HepG2 (cell line): Measurements from ENCODE around the gene AFF2. TPM values are rescaled to one million over a fixed set of nuclear protein-coding genes. Genes with fewer than 3 reads are reported as not detected.
A peak's percentile ranks its signal among the peaks of the same experiment; 100 is the strongest.

Experiments used
- ATAC-seq: fragments of 200-7000 bp; cut with Tn5 transposase; 3 replicates; pipeline ENCODE4 v1.9.1; 2020; ENCODE audit warnings: mild to moderate bottlenecking, moderate library complexity
- BruUV-seq: library from RNA; stranded (reverse); fragments of 400-500 nt; replicated peaks from 2 replicates; lab custom pipeline; 2021; lab: Mats Ljungman, UMichigan
- CTCF ChIA-PET: fragments of 300-600 bp; formaldehyde crosslinking; extraction: SDS; loops from one replicate; lab custom pipeline; 2021; ENCODE audit warnings: low total read pairs, inconsistent platforms, low intra/inter-chr PET ratio; lab: Yijun Ruan, JAX
- POLR2A ChIA-PET: fragments of 350-600 bp; sonication (Branson Sonifier 250); formaldehyde crosslinking; loops from one replicate; lab custom pipeline; 2020; ENCODE audit warnings: antibody characterized with exemption, inconsistent platforms; lab: Yijun Ruan, JAX
- DNase-seq: peaks from one replicate; pipeline ENCODE4 v3.0.0-alpha.2; 2015; ENCODE audit warnings: low spot score
- FAIRE-seq: peaks from 3 replicates; lab custom pipeline; 2011; peaks lifted over from hg19 to GRCh38; lab: Jason Lieb, UNC
- H2AFZ ChIP-seq: one replicate; pipeline ENCODE4 v1.6.1; 2011; ENCODE audit warnings: low read length, inconsistent platforms
- H3K27ac ChIP-seq: fragments of 300-600 bp; 3 replicates; pipeline ENCODE4 v1.8.0; 2011; ENCODE audit warnings: mixed run types, mild to moderate bottlenecking, mixed read lengths, low read length, inconsistent platforms; ENCODE audit not compliant: insufficient read depth; ENCODE audit errors: extremely low read length
- H3K27me3 ChIP-seq, 2 experiments: fragments of 200-600 bp in 1 of 2; 2 replicates in 1 of 2; 3 replicates in 1 of 2; pipeline versions ENCODE4 v1.6.0 to v1.8.0; 2011; ENCODE audit warnings: low read length in 2 of 2, mild to moderate bottlenecking in 2 of 2, moderate library complexity in 2 of 2, inconsistent platforms in 1 of 2; ENCODE audit not compliant: insufficient read depth in 2 of 2, control insufficient read depth in 1 of 2
- H3K36me3 ChIP-seq, 2 experiments: fragments of 200-600 bp in 1 of 2; replicated peaks in 1 of 2; 2 replicates in 1 of 2; 3 replicates in 1 of 2; pipeline versions ENCODE4 v1.5.1 to v1.8.0; 2011; ENCODE audit warnings: low read length in 2 of 2, inconsistent platforms in 1 of 2; ENCODE audit not compliant: insufficient read depth in 2 of 2, control insufficient read depth in 1 of 2
- H3K4me1 ChIP-seq: 2 replicates; pipeline ENCODE4 v1.5.1; 2012; ENCODE audit warnings: low read length, inconsistent platforms; ENCODE audit not compliant: insufficient read depth
- H3K4me2 ChIP-seq: 2 replicates; pipeline ENCODE4 v1.6.0; 2011; ENCODE audit warnings: low read depth, low read length, inconsistent platforms
- H3K4me3 ChIP-seq, 3 experiments: fragments of 200-600 bp in 1 of 3; sonication (generic), shearing (Covaris generic) in 1 of 3; replicated peaks in 1 of 3; 2 replicates each; pipeline ENCODE4 v1.5.1; 2011 to 2016; ENCODE audit warnings: low read length in 3 of 3, inconsistent platforms in 2 of 3, low read depth in 2 of 3, mild to moderate bottlenecking in 2 of 3, control low read depth in 1 of 3, mixed read lengths in 1 of 3; ENCODE audit not compliant: insufficient read depth in 1 of 3
- H3K79me2 ChIP-seq: one replicate; pipeline ENCODE4 v1.6.1; 2011; ENCODE audit warnings: low read length, inconsistent platforms; ENCODE audit not compliant: insufficient read depth
- H3K9ac ChIP-seq: 2 replicates; pipeline ENCODE4 v1.6.0; 2011; ENCODE audit warnings: mild to moderate bottlenecking, low read depth, low read length, inconsistent platforms; ENCODE audit not compliant: insufficient read depth
- H3K9me3 ChIP-seq: 2 replicates; pipeline ENCODE4 v1.5.1; 2012; ENCODE audit warnings: mild to moderate bottlenecking, low read length
- H4K20me1 ChIP-seq: 2 replicates; pipeline ENCODE4 v1.6.0; 2011; ENCODE audit warnings: inconsistent platforms, mild to moderate bottlenecking, low read length, moderate library complexity; ENCODE audit not compliant: insufficient read depth
- ARNT ChIP-seq: fragments of 450-650 bp; IDR thresholded peaks from 2 replicates; pipeline ENCODE4 v1.6.1; 2017
- FOSL2 ChIP-seq: sonication (generic); formaldehyde crosslinking; IDR thresholded peaks from 2 replicates; pipeline ENCODE4 v1.4.0; 2020; ENCODE audit warnings: missing genetic modification reagents
- FOXC1 ChIP-seq: sonication (generic); formaldehyde crosslinking; IDR thresholded peaks from 2 replicates; pipeline ENCODE4 v1.8.0; 2022; ENCODE audit warnings: mild to moderate bottlenecking, missing genetic modification reagents, borderline replicate concordance
- FOXK1 ChIP-seq: sonication (generic); formaldehyde crosslinking; IDR thresholded peaks from 2 replicates; pipeline ENCODE4 v1.4.0; 2020; ENCODE audit warnings: low read depth, missing genetic modification reagents, borderline replicate concordance
- GFI1 ChIP-seq: sonication (generic); formaldehyde crosslinking; IDR thresholded peaks from 2 replicates; pipeline ENCODE4 v1.5.0; 2020; ENCODE audit warnings: missing genetic modification reagents, mild to moderate bottlenecking, borderline replicate concordance
- HNF4A ChIP-seq: sonication (generic); formaldehyde crosslinking; IDR thresholded peaks from 2 replicates; pipeline ENCODE4 v1.4.0; 2020; ENCODE audit warnings: missing genetic modification reagents
- KAT7 ChIP-seq: IDR thresholded peaks from 2 replicates; pipeline ENCODE4 v1.6.1; 2018; ENCODE audit warnings: borderline replicate concordance, missing compliant biosample characterization
- MAFF ChIP-seq: IDR thresholded peaks from 2 replicates; pipeline ENCODE4 v1.6.1; 2011; ENCODE audit warnings: low read depth, low read length, improper control_type of control experiment
- MAFK ChIP-seq, 2 experiments: IDR thresholded peaks in 1 of 2; conservative IDR thresholded peaks in 1 of 2; 2 replicates each; pipeline ENCODE4 v1.6.1; 2011; ENCODE audit warnings: improper control_type of control experiment in 2 of 2, low read length in 2 of 2
- RFX5 ChIP-seq: IDR thresholded peaks from 2 replicates; pipeline ENCODE4 v1.6.1; 2011; ENCODE audit warnings: low read depth, low read length, improper control_type of control experiment
- SMC3 ChIP-seq: IDR thresholded peaks from 2 replicates; pipeline ENCODE4 v1.6.1; 2011; ENCODE audit warnings: low read length, improper control_type of control experiment
- TAF1 ChIP-seq: sonication (generic); formaldehyde crosslinking; IDR thresholded peaks from 2 replicates; pipeline ENCODE4 v1.4.0; 2020; ENCODE audit warnings: missing genetic modification reagents
- TFDP2 ChIP-seq: sonication (generic); formaldehyde crosslinking; IDR thresholded peaks from 2 replicates; pipeline ENCODE4 v1.4.0; 2020; ENCODE audit warnings: missing genetic modification reagents
- ZFP1 ChIP-seq: IDR thresholded peaks from 2 replicates; pipeline ENCODE4 v1.6.1; 2016
- ZMYM2 ChIP-seq: sonication (generic); formaldehyde crosslinking; IDR thresholded peaks from 2 replicates; pipeline ENCODE4 v1.8.0; 2022; ENCODE audit warnings: mild to moderate bottlenecking, missing genetic modification reagents
- ZNF24 ChIP-seq: fragments of 450-650 bp; IDR thresholded peaks from 2 replicates; pipeline ENCODE4 v1.6.1; 2017; ENCODE audit warnings: antibody characterized with exemption, mild to moderate bottlenecking
- in situ Hi-C: cut with HindIII; loops from 2 replicates; pipeline ENCODE4 v1.10.0; 2017; ENCODE audit warnings: low pct_unique_long_range_greater_than_20kb; ENCODE audit not compliant: extremely low pct_ligation_motif_present
- intact Hi-C: fragments of 100-400 bp; cut with micrococcal nuclease; formaldehyde crosslinking; loops from one replicate; pipeline ENCODE4 v1.10.0; 2022; ENCODE audit not compliant: unreplicated experiment
- polyA plus RNA-seq, 8 experiments: library from polyadenylated mRNA; depleted of rRNA in 3 of 8; stranded (reverse) in 7 of 8; unstranded in 1 of 8; fragments of >200 nt; fragmentation: Illumina TruSeq in 4 of 8; extraction: Trizol in 4 of 8; gene quantifications; 2 replicates each; pipeline versions ENCODE4 v1.2.1 to v1.2.3, GENCODE V29; 2011 to 2016; ENCODE audit warnings: low read depth in 4 of 8, missing spikeins in 1 of 8, mixed read lengths in 1 of 8; ENCODE audit not compliant: insufficient read depth in 1 of 8
- total RNA-seq, 5 experiments: library from RNA; depleted of rRNA; stranded (reverse); fragments of >200 nt; fragmentation: Illumina TruSeq; extraction: Trizol; gene quantifications; 2 replicates each; pipeline ENCODE4 v1.2.3, GENCODE V29; 2016; ENCODE audit warnings: low read depth in 1 of 5
- TF ChIP-seq, protein P1 (sequence below): sonication (generic); formaldehyde crosslinking; IDR thresholded peaks from 2 replicates; pipeline ENCODE4 v1.5.0; 2020; ENCODE audit warnings: missing genetic modification reagents
- TF ChIP-seq, protein P2 (sequence below): IDR thresholded peaks from 2 replicates; pipeline ENCODE4 v1.6.1; 2016

The AFF2 gene
- total and polyA plus RNA-seq, 2 of the 13 experiments (the other 11 are each of a cell fraction or from before 2014, with no cell fraction given): not detected

- H3K27me3 ChIP-seq: no peaks in the 10 kb centered on the region
- H3K4me3 ChIP-seq: no peak overlapping the region
- BruUV-seq: no TSS peak
- ATAC-seq (no peak), DNase-seq (no peak), FAIRE-seq (no peak)
- no peaks in the 10 kb centered on the region for H3K79me2 ChIP-seq
- in situ Hi-C loops: no loop called here
- no peak overlapping the region for H3K27ac ChIP-seq
- H3K9me3 ChIP-seq: no peaks in the 10 kb centered on the region; the same call in 1 of the 2 replicates
- no peak overlapping the region for H3K9ac ChIP-seq
- no peaks in the 10 kb centered on the region for H3K4me1 ChIP-seq
- no peaks in the 10 kb centered on the region for H4K20me1 ChIP-seq
- CTCF ChIA-PET: no interaction called here
- TF ChIP-seq GFI1 (CRISPR knock-in tag) (no peak), TAF1 (CRISPR knock-in tag) (no peak), KAT7 (no peak), FOSL2 (CRISPR knock-in tag) (no peak), MAFF (peak; percentile 51; the same call in 1 of the 2 replicates), SMC3 (no peak), FOXK1 (CRISPR knock-in tag) (no peak), ARNT (no peak), ZNF24 (no peak), RFX5 (no peak), TFDP2 (CRISPR knock-in tag) (no peak), ZMYM2 (no peak), FOXC1 (CRISPR knock-in tag) (no peak), MAFK (conservative IDR thresholded peaks at IDR 0.05 in 1 of 2, IDR thresholded peaks at IDR 0.05 in 1 of 2; ENCODE audit: low read length in 2 of 2) (peak; percentile 35 to 73; a peak in 2 of 4 replicates), HNF4A (CRISPR knock-in tag) (no peak), ZFP1 (CRISPR knock-in tag) (no peak)
- TF ChIP-seq, protein P1, sequence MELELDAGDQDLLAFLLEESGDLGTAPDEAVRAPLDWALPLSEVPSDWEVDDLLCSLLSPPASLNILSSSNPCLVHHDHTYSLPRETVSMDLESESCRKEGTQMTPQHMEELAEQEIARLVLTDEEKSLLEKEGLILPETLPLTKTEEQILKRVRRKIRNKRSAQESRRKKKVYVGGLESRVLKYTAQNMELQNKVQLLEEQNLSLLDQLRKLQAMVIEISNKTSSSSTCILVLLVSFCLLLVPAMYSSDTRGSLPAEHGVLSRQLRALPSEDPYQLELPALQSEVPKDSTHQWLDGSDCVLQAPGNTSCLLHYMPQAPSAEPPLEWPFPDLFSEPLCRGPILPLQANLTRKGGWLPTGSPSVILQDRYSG (CRISPR knock-in tag): no peak
- TF ChIP-seq, protein P2, sequence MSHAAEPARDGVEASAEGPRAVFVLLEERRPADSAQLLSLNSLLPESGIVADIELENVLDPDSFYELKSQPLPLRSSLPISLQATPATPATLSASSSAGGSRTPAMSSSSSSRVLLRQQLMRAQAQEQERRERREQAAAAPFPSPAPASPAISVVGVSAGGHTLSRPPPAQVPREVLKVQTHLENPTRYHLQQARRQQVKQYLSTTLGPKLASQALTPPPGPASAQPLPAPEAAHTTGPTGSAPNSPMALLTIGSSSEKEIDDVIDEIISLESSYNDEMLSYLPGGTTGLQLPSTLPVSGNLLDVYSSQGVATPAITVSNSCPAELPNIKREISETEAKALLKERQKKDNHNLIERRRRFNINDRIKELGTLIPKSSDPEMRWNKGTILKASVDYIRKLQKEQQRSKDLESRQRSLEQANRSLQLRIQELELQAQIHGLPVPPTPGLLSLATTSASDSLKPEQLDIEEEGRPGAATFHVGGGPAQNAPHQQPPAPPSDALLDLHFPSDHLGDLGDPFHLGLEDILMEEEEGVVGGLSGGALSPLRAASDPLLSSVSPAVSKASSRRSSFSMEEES: no peak
- no peak overlapping the region for H2AFZ ChIP-seq
- H3K4me2 ChIP-seq: no peak overlapping the region
- H3K36me3 ChIP-seq: no peaks in the 10 kb centered on the region
- POLR2A ChIA-PET: no interaction called here
- intact Hi-C loops: no loop called here
Observed at GRCh38 chrX:149039057-149039456, 538.6 kb downstream of the AFF2 start.
